Activated T-helper 2 cell treated with anti-CD3 and anti-CD28 coated beads, Interferon-gamma antibody, Interleukin-2, Interleukin-4, amounts not matched to agents 10 μg/mL and 5 μg/mL and 100 μg/mL, durations not matched to agents 14 hours and 24 hours and 36 hours (primary cell): Measurements from ENCODE around the gene SRRM2. TPM values are rescaled to one million over a fixed set of nuclear protein-coding genes. Genes with fewer than 3 reads are reported as not detected.
A peak's percentile ranks its signal among the peaks of the same experiment; 100 is the strongest.

Source experiments
- DNase-seq: peaks from one replicate; pipeline ENCODE4 v3.0.0; 2021; ENCODE audit warnings: low spot score
- H3K27ac Mint-ChIP-seq: one replicate; pipeline ENCODE4 v1.8.0; 2021; ENCODE audit warnings: mixed read lengths
- H3K27me3 Mint-ChIP-seq: one replicate; pipeline ENCODE4 v1.8.0; 2021; ENCODE audit warnings: low read depth, mixed read lengths
- H3K36me3 Mint-ChIP-seq: one replicate; pipeline ENCODE4 v1.8.0; 2021; ENCODE audit warnings: low read depth, mixed read lengths
- H3K4me1 Mint-ChIP-seq: one replicate; pipeline ENCODE4 v1.8.0; 2021; ENCODE audit warnings: low read depth, mixed read lengths
- H3K4me3 Mint-ChIP-seq: one replicate; pipeline ENCODE4 v1.8.0; 2021; ENCODE audit warnings: low read depth, mild to moderate bottlenecking, moderate library complexity, mixed read lengths
- H3K9me3 Mint-ChIP-seq: one replicate; pipeline ENCODE4 v1.8.0; 2021; ENCODE audit warnings: mixed read lengths
- intact Hi-C: fragments of 100-400 bp; cut with micrococcal nuclease; formaldehyde crosslinking; loops from one replicate; pipeline ENCODE4 v1.15.1; 2023
- total RNA-seq: library from RNA; stranded (reverse); gene quantifications from 2 replicates; pipeline ENCODE4 v1.2.3, GENCODE V29; 2022

Gene SRRM2
- total RNA-seq, 1 donor from 2014 or later = 694 TPM

- H3K27ac Mint-ChIP-seq = no peak overlapping the region
- no peaks in the 10 kb centered on the region for H3K9me3 Mint-ChIP-seq
- H3K4me3 Mint-ChIP-seq = no peak overlapping the region
- no peaks in the 10 kb centered on the region for H3K27me3 Mint-ChIP-seq
- no peak for DNase-seq
- intact Hi-C loops = no loop called here
- H3K36me3 Mint-ChIP-seq = peaks cover 61% of the 10 kb centered on the region
- H3K4me1 Mint-ChIP-seq = peaks cover 11% of the 10 kb centered on the region
Observed at GRCh38 chr16:2773188-2773968, 20.9 kb downstream of the SRRM2 start.

GRCh38 chr16:2774161-2774891 lies 21.9 kb downstream of the SRRM2 start:
- no peaks in the 10 kb centered on the region for H3K27me3 Mint-ChIP-seq
- H3K9me3 Mint-ChIP-seq = no peaks in the 10 kb centered on the region
- intact Hi-C loops = no loop called here
- DNase-seq = no peak
- H3K4me3 Mint-ChIP-seq = no peak overlapping the region
- H3K4me1 Mint-ChIP-seq = peaks cover 15% of the 10 kb centered on the region
- H3K36me3 Mint-ChIP-seq = peaks cover 52% of the 10 kb centered on the region
- peak overlapping the region; percentile 22 for H3K27ac Mint-ChIP-seq

GRCh38 chr16:2775131-2775716 lies 22.8 kb downstream of the SRRM2 start:
- Mint-ChIP-seq H3K27ac (peak overlapping the region; percentile 49), H3K36me3 (peaks cover 43% of the 10 kb centered on the region), H3K9me3 (no peaks in the 10 kb centered on the region), H3K27me3 (no peaks in the 10 kb centered on the region), H3K4me3 (peak overlapping the region; percentile 97), H3K4me1 (peaks cover 15% of the 10 kb centered on the region)
- intact Hi-C loops = no loop called here
- DNase-seq = no peak

- H3K27me3 Mint-ChIP-seq = no peaks in the 10 kb centered on the region
- DNase-seq = no peak
- peaks cover 15% of the 10 kb centered on the region for H3K4me1 Mint-ChIP-seq
- H3K27ac Mint-ChIP-seq = peak overlapping the region; percentile 93
- peaks cover 37% of the 10 kb centered on the region for H3K36me3 Mint-ChIP-seq
- H3K4me3 Mint-ChIP-seq = peak overlapping the region; percentile 97
- H3K9me3 Mint-ChIP-seq = no peaks in the 10 kb centered on the region
- intact Hi-C loops = no loop called here
Observed at GRCh38 chr16:2775765-2776499, 23.5 kb downstream of the SRRM2 start.

DNA sequence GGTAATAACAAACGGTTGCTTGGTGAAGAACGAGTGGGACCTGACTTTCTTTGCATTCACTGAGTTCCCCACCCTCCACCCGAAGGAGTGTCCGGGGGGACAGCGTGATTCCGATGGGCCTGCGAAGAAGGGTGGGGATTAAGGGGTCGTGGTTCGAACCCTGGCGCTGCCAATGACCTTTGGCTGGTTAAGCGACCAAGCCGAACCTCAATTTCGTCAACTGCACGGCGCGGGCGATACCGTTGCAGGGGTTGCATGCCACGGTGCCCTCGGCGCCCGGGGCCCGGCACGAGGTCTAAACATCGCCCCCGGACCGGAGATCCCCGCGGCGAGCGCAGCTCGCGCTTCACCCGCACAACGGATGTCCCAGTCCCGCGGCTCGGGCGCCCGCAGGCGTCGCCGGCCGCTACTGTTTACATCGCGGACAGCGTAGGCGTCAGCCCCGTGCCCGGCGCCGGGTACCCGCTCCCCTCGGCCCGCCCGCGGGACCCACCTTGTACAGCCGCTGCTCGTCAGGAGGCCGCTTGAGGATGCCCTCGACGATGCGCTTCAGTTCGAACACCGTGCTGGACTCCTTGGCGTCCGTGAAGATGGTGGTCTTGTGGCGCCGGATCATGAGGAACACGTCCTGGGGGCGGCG lies 24.2 kb downstream of the SRRM2 start:
- peaks cover 31% of the 10 kb centered on the region for H3K36me3 Mint-ChIP-seq
- H3K9me3 Mint-ChIP-seq = no peaks in the 10 kb centered on the region
- intact Hi-C loops = loop anchor here (1.0 kb wide), 1 partner anchor 24 kb away; the partner anchor contains the start of gene SRRM2
- peak; percentile 35 for DNase-seq
- peak overlapping the region; percentile 97 for H3K4me3 Mint-ChIP-seq
- peaks cover 15% of the 10 kb centered on the region for H3K4me1 Mint-ChIP-seq
- H3K27ac Mint-ChIP-seq = peak overlapping the region; percentile 93
- no peaks in the 10 kb centered on the region for H3K27me3 Mint-ChIP-seq

DNA sequence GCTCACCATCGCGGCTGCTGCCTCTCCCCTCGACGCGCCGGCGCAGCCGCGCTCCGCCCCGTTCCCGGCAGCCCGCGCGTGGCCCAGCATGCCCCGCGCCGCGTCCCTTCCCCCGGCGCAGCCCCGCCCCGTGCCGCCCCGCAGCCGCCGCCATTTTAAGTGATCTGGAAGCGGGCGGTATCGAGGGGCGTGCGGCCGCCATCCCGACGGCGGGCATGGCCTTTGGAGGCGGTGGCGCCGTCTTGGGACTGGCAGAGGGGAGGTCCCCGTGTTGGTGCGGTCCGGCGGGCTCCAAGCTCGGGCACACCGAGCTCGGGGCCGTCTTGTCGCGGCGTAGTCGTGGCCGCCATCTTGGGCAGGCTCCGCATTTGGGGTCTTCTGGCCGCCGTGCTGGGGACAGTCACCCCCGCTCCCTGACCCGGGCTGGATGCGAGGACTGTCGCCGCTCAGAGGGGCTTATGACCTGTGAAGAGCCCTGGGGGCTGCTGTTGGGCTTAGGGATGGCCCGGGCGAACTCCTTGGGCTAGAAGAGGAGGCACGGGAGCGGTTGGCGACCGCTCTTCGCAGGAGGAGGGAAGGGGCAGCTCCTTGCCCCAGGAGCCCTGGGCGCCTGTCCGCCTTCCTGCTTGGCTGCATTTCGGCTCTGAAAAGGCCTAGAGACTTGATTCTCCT lies 24.9 kb downstream of the SRRM2 start, which contains the start of gene ELOB:
ELOB (minus strand) TSS at position 50 of the 672 bp plus-strand sequence; CDS start at position 9, 41 bp downstream.
- peak; percentile 84 for DNase-seq
- Mint-ChIP-seq H3K36me3 (peaks cover 24% of the 10 kb centered on the region), H3K9me3 (no peaks in the 10 kb centered on the region), H3K27me3 (no peaks in the 10 kb centered on the region), H3K4me1 (peaks cover 15% of the 10 kb centered on the region), H3K27ac (peak within 1 kb of the TSS; percentile 93), H3K4me3 (peak within 1 kb of the TSS; percentile 97)
- intact Hi-C loops = loop anchor here (1.0 kb wide), 1 partner anchor 25 kb away; the partner anchor contains the start of gene SRRM2

DNA sequence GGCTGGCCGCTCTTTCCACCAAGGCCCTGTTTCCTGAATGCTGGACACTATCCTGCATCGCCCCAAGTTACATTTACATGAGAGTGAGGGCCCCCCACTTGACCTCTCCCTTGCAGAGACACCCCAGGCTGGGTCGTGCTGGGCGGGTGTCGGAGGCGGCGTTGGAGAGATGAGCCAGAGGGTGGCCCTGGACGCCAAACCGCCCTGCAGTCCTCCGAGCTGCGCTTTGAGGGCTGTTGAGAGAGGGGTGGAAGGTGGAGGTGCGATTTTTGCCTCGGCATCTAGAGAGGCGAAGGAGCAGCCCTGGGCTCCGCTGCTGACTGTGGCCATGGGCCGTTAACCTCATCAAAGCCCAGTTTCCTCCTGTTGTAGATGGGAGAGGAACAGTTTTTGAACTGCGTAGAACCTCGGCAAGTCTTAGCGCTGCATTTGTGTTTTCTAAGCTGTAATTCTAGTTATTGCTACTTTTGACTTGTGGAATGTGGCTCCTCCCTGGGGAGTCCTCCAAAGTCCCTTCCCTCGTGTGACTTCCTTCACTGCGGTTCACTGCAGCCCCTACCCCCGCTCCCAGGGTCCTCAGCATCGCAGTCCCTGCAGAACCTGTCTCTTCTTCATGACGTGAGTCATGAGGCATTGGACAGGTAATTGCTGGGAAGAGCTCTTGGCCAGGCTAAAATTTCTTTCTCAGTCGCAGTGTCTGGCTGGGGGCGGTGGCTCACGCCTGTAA lies 25.6 kb downstream of the SRRM2 start:
- Mint-ChIP-seq H3K27me3 (no peaks in the 10 kb centered on the region), H3K27ac (peak overlapping the region; percentile 92), H3K4me3 (peak overlapping the region; percentile 92), H3K4me1 (peaks cover 15% of the 10 kb centered on the region), H3K36me3 (peaks cover 18% of the 10 kb centered on the region), H3K9me3 (no peaks in the 10 kb centered on the region)
- no peak for DNase-seq
- intact Hi-C loops = loop anchor here (1.0 kb wide), 1 partner anchor 26 kb away; the partner anchor contains the start of gene SRRM2

GRCh38 chr16:2778630-2778958 lies 26.2 kb downstream of the SRRM2 start:
- Mint-ChIP-seq H3K4me1 (peaks cover 15% of the 10 kb centered on the region), H3K4me3 (peak overlapping the region; percentile 92)

DNA sequence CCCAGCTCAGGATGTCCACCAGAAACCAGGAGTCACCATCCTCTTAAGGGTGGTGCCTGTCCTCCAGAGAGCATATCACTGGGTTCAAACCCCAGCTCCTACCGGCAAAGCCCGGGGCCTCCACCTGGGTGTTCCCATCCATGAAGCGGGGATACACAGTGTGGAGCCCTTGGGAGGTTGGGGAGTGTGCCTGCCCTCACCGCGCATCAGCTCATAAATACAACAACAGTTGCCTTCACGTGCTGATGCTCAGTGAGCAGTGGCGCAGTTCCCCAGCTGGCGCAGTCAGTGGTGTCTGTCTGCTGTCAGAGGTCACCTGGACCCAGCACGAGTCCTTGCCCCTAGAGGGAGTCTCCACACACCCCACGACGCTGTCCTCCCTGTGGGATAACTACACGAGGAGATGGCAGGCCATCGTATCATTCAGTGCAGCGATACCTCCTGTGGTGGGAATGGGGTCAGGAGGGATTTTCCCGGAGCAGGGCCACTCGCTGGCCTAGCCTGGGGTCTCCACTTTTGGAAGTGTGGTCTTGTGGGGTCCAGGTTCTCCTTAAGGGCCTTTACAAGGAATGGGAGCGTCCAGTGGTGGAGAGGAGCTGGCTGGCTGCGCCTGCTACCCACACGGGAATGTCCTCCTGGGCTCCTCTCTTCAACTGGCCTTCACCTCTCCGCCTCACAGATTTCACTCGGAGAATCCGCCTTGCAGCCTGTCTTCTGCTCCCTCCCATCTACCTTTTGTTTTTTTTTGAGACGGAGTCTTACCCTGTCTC lies 26.9 kb downstream of the SRRM2 start:
- Mint-ChIP-seq H3K4me3 (peak overlapping the region; percentile 92), H3K36me3 (peaks cover 16% of the 10 kb centered on the region), H3K9me3 (no peaks in the 10 kb centered on the region), H3K4me1 (peaks cover 15% of the 10 kb centered on the region), H3K27me3 (peaks cover 3% of the 10 kb centered on the region), H3K27ac (no peak overlapping the region)
- no peak for DNase-seq
- intact Hi-C loops = no loop called here

More at GRCh38 chr16:2778630-2778958, 26.2 kb downstream of the SRRM2 start:
- intact Hi-C loops = no loop called here
- Mint-ChIP-seq H3K27ac (peak overlapping the region; percentile 92), H3K9me3 (no peaks in the 10 kb centered on the region), H3K36me3 (peaks cover 16% of the 10 kb centered on the region), H3K27me3 (no peaks in the 10 kb centered on the region)
- no peak for DNase-seq

- DNase-seq = no peak
- H3K36me3 Mint-ChIP-seq = peaks cover 15% of the 10 kb centered on the region
- no peak overlapping the region for H3K27ac Mint-ChIP-seq
- peaks cover 17% of the 10 kb centered on the region for H3K4me1 Mint-ChIP-seq
- intact Hi-C loops = no loop called here
- peak overlapping the region; percentile 35 for H3K4me3 Mint-ChIP-seq
- no peaks in the 10 kb centered on the region for H3K9me3 Mint-ChIP-seq
- H3K27me3 Mint-ChIP-seq = peaks cover 6% of the 10 kb centered on the region
Observed at GRCh38 chr16:2779978-2780898, 27.8 kb downstream of the SRRM2 start.
